Measurements from ENCODE around the gene PALLD.

PALLD gene

DNA sequence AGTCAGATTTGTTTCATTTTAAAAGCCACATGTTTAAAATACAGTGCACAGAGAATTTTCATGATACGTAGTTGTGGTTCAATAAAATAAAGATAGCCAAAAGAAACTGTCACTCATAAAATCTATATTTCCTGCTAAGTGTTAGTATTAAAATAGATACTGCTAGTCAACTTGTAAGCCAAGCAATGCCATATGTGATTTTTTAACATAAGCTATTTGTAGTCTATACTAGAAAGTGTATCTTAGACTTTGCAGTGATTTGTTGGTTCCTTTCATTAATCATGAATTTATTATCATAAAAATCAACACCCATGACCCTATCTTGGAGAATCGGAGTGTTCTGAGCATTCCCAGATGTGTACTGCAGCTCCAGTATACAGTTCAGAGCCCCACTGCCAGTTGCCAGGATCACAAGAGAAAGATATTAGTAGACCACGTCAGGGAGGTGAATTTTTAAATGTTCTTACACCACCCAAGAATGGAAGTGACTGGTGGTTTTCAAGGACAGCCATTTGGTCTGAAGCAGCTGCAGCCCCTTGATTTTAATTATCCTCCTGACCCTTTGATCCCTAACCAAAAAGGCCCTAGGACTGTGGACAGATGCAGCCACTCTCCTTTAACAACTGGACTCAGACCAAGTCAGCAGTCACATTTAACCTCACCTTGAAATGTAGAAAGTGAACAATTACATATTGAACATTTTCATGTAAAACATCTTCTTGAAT is 163.1 kb downstream of the PALLD start:
- in situ Hi-C loops (cut with MboI; ENCODE audit: low sequenced_read_pairs) = no loop called here

DNA sequence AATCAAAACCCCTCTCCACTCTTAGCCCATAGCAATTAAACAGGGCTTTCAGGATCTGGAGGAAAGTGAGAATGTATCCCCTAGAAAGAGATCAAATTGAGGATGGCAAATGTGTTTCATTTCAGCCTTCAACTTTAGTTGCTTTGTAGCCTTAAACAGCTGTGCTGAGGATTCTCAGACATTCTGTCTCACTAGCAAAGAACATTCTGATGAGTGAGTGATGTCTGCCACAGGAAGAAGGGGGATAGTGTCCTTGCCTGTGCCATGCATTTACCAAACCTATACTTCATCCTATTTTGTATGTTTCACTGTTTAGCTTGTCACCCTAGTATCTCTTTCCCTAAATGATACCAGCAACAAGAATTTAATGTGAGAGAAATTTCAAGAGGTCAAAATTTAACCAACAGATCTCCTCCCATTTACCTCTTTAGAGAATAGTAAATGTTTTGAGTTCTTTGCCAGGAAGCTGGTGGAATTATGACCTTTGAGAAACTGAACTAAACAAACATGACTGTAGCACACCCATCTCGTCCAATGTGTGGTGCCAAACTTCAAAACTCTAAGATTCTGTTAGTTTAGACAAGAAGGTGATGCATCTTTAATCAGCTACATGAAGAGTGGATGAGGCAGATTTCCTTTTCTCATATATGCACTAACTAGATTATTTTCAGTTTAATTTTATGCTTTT is 165.6 kb downstream of the PALLD start:
- in situ Hi-C loops (cut with MboI; ENCODE audit: low sequenced_read_pairs) = no loop called here

DNA sequence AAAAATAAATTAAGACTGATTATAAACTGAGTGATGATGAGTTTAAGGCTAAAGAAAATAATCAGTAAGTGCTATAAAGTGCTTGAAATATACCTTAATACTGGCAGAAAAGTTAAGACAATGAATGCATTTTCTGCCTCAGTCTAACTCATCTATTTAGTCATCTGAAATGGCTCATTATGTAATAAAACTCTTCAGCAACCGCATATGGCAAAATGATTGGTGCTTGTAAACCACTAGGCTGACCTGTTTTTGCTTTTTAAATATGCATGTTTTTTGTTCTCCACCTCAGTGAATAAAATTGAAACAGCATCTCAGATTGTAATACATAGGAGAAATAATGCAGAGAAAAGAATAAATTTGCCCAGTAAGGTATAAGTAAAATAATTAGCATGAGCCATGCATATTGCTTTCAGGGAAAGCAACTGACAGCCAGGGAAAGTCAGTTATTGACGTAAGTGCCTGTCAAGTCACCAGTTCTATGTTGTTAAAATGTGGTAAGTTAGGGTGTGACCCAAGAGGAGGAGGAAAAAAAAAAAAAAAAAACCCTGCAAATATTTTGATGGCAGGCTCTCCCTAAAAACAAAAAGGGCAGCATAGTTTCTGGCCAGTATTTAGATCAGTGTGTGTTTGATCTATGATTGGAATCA is 167.5 kb downstream of the PALLD start:
- in situ Hi-C loops (cut with MboI; ENCODE audit: low sequenced_read_pairs) = no loop called here

DNA sequence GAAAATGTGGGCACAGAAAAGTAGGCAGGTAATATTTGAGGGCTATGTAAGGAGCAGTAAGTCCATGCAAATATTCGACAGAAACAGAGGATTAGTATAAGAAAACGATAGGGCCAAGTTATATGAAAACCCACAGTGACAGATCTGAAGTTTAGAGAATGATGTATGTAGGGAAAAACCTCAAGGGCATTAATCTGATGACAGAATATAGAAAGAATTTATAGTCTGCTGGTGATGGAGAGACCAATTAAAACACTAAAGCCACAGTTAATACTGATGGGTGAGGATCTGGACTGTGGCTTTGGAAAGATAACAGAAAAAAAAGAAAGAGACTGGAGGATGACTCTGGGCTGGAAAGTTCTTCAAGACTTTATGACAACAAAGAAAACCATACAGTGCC is 169.7 kb downstream of the PALLD start:
- in situ Hi-C loops (cut with MboI; ENCODE audit: low sequenced_read_pairs) = no loop called here

DNA sequence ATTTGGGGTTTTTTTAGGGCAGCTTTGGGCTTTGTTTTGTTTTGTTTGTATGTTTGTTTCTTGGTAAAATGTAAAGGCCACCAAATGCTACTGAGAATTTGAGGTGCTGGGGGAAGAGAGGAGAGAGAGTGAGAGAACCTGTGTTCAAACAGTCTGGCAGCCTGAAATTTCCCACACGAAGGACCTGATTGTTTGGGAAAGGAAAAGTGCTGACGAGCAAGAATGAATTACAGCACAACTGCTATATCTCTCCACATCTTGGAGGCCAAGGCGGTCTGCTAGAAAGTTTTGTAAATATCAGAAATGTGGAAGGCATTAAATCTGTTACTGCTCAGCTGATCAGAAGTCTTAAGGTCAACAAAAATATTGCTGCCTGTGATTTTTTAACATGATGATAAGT is 170.5 kb downstream of the PALLD start:
- in situ Hi-C loops (cut with MboI; ENCODE audit: low sequenced_read_pairs) = no loop called here

DNA sequence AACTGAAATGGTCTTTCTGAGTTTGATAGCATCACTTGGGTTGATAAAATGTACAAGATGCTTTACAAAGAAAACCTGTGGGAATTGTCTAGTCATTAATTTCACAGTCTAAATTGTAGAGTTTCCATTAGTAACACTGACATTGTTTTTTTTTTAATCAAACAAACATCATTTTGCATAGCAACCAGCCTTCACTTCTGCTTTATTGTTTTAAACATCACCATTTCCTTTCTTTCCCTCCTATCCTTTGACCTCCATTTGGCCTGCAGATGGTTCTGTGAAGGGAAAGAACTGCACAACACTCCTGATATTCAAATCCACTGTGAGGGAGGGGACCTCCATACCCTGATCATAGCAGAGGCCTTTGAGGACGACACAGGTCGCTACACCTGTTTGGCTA is 171.1 kb downstream of the PALLD start:
- in situ Hi-C loops (cut with MboI; ENCODE audit: low sequenced_read_pairs) = no loop called here

DNA sequence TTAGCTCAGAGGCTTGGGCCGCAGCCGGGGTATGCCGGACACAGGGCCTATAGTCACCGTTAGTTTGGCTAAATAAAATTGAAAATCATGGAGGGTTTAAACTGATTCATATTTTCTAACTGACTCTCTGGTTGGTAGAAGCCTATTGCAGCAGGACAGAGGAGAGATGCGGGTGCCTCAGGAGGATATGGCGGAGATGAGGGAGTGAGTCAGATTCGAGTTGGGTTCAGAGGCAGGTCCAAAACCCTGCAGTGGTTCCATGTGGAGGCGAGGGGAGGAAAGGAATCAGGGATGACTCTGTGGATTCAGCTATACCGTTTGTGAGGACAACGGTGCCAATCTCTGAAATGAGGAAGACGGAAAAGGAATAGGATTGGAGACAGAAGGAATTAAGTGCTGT is 176.6 kb downstream of the PALLD start:
- in situ Hi-C loops (cut with MboI; ENCODE audit: low sequenced_read_pairs) = no loop called here

DNA sequence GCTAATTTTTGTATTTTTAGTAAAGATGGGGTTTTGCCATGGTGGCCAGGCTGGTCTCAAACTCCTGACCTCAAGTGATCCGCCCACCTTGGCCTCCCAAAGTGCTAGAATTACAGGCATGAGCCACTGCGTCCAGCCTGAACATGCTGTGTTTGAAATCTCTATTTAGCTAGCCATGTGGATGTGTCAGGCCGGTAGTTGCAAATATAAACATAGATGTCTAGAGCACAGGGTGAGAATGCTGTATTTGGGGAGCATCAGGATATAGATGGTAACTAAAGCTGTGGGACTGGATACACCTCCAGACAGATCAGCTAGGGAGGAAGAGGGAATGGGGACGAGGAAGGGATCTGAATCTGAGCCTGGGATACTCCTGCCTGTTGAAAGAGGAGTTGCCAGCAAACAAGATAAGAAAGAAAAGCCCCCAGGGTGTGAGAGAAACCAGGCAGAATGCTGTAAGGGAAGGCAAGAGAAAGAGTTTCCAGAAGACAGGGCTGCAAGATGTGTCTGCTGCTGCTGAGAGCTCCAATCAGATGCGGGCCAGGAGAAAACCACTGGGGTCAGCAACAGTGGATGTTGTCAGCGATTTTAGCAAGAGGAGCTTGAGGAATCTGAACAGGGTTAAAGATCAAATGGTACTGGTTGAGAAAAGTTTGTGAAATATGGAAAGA is 177.4 kb downstream of the PALLD start:
- in situ Hi-C loops (cut with MboI; ENCODE audit: low sequenced_read_pairs) = no loop called here

DNA sequence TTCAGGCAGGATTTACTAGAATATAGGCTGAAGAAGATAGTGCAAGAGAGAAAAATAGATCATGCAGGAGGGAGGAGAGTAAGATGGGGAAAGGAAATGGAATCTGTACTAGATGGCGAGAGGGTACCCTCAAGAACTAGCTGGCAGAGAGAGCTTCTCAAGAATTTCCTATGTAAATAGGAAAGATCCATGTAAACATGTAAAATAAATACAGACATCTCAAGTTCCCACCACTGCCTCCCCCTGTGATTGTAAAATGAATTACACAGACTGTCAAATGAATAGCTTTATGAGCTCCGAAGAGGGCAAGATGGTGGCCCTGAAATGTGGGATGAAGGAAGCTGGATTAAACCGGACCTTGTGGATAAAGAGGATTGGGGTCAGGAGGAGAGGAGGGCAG is 178.0 kb downstream of the PALLD start:
- in situ Hi-C loops (cut with MboI; ENCODE audit: low sequenced_read_pairs) = no loop called here

DNA sequence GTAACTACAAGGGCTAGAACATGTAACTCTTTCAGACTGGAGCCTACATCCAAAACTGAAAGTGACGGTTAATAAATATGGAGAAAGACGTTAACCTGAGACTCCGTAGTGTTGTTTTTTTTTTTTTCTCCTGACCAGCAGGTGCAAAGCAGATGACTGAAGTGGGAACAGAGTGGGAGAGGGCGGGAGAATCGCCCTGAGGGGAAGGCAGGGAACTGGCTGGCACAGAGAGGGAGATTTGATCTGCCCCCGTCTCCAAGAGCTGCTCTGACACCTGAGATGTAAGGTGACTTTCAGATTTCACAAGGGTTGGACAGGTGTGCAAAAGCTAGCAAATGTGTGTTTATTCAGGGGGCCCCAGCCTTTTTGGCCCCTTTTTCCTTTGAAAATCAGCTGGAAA is 180.2 kb downstream of the PALLD start:
- in situ Hi-C loops (cut with MboI; ENCODE audit: low sequenced_read_pairs) = no loop called here

DNA sequence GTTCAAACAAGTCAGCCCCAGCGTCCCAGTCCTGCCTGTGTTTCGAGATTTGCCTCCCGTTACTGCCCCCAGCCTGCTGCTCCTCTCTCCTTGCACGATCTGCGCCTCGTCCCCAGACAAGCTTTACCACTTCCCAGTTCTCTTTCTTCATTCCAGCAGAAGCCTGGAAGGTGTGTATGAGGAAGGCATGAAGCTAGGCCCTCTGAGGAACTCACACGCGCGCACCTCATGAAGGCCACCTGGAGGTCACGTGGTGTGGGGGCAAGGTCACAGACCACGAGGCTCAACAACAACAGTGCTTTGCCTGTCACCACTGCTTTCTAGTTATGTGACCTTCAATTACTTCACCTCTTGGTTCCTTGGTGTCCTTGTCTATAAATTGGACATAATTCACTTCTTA is 181.0 kb downstream of the PALLD start:
- in situ Hi-C loops (cut with MboI; ENCODE audit: low sequenced_read_pairs) = no loop called here

DNA sequence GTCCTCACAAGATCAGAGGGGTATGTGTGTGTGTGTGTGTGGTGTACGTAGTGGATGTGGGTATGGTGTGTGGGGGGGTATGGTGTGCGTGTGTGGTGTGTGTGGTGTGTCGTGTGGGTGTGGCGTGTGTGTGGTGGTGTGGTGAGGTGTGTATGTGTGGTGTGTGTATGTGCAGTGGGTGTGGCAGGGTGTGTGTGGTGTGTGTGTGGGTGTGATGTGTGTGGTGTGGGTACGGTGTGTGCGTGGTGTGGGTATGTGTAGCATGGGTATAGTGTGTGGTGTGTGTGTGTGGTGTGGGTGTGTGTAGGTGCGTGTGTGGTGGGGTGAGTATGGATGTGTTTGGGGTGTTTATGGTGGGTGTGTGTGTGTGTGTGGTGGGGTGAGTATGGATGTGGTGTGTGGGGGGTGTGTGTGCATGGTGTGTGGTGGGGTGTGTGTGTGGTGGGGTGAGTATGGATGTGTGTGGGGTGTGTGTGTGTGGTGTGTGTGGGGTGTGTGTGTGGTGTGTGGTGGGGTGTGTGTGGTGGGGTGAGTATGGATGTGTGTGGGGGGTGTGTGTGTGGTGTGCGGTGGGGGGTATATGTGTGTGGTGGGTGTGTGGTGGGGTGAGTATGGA is 182.0 kb downstream of the PALLD start:
- in situ Hi-C loops (cut with MboI; ENCODE audit: low sequenced_read_pairs) = no loop called here

DNA sequence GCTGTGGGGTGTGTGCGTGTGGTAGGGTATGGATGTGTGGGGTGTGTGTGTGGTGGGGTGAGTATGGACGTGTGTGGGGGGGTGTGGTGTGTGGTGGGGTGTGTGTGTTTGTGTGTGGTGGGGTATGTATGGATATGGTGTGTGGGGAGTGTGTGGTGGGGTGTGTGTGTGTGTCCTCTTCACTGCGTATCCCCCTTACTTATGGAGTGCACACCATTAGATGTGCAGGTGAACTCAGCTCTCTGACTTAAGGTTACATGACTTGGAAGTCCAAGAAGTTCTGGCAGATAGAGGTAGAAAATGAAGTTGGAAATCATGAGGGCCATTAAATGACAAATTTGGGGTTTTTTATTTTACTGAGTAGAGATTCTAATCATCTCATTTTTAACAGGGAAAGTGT is 182.5 kb downstream of the PALLD start:
- in situ Hi-C loops (cut with MboI; ENCODE audit: low sequenced_read_pairs) = no loop called here

DNA sequence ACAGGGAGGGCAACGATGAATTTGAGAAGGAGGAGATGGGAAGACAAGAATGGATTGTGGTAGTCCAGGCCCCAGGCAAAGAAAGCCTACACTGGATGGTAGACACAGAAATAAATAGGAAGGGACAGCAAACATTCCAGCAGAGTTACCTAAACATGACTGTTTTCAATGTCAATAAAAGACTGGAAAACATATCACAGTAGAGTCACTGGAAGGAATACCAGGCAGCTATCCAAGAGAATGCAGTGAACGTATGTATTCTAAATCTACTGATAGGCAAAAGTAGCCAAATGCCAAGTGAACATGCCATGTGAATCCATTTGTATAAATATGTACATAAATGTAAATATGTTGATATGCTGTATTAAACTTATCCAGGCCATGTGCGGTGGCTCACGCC is 183.0 kb downstream of the PALLD start:
- in situ Hi-C loops (cut with MboI; ENCODE audit: low sequenced_read_pairs) = no loop called here

DNA sequence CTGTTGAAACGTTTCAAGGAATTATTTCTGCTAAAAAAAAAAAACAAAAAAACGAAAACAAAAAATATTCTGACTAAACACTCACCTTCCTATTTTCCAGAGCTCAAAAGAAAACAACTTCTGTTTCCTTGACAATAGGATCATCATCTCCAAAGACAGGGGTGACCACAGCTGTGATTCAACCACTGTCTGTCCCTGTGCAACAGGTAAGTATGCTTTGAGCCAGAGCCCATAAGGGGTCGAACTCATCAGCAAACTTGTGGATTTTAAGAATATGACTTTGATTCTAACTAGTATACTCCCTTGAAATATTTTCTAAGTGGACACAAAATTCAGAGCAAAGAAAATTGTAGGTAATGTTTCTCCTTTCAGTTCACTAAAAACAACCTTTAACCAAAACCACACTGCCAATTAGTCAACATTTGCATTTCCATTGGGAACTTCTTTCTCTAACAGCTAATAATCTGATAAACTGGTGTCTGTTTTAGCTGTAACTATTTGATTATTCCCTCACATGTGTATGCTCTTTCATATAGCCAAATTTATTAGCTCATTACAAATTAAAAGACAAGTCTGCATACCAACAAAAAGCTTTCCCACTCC is 186.1 kb downstream of the PALLD start:
- in situ Hi-C loops (cut with MboI; ENCODE audit: low sequenced_read_pairs) = no loop called here

DNA sequence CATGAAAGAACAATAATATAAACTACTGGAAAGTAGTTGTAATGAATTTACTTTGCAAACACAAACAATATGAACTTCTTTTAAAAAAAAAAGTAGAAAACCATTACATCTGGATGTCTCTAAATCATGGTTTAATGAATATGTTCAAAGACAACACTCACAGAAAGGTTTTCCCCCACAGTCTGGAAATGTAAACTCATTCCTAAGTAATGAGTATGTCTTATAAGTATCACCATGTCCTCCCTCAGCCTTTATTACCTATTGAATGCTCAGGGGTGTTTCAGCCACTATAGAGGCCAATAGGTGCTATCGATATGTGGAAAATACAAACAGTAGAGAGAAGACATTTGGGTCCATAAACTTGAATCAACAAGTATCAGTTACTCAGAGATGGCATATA is 186.7 kb downstream of the PALLD start:
- in situ Hi-C loops (cut with MboI; ENCODE audit: low sequenced_read_pairs) = no loop called here

DNA sequence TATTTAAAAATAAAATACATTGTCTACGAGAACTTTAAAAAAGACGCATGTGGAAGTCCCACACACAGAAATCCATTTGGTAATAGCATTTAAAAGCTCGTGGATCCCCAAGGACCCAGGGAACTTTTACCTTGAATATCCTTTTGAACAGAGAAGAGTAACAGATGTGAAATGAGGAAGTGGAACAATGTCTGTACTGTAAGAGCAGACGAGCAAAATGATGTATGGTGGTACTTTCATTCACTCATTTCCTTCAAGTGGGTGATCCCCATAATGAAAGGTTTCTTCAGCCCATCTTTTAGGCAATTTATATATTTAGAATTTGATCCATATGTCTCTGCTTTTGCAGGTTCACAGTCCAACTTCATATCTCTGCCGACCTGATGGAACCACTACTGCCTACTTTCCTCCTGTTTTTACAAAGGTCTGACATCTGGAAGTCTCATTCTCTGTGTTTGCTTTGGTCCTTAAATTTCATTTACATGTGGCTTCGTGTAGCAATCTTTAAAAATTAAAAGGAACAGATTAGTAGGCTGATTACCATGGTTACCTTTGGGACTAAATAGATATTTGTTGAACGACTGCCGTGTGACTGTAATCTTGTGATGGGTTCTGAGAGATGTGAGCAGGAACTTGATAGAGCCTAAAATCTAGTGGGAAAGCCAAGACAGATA is 188.4 kb downstream of the PALLD start:
- in situ Hi-C loops (cut with MboI; ENCODE audit: low sequenced_read_pairs) = no loop called here

DNA sequence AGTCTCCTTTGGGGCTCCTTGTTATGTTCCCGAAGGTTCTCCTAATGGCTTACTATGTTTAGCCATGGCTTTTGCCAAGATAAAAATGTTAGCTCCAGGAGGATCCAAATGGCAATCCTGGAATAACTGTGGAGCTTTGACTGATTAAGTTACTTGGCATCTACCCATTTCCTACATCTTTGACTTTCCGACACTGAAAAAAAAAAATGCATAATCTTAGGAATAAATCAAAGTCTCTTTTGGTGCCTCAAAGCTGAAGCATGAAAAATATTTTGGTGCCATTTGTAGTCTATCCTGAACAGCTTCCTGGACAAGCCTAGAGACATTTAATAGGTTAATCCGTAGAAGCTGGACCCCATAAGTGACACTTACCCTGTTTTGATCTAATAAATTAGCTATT is 191.7 kb downstream of the PALLD start:
- in situ Hi-C loops (cut with MboI; ENCODE audit: low sequenced_read_pairs) = no loop called here

DNA sequence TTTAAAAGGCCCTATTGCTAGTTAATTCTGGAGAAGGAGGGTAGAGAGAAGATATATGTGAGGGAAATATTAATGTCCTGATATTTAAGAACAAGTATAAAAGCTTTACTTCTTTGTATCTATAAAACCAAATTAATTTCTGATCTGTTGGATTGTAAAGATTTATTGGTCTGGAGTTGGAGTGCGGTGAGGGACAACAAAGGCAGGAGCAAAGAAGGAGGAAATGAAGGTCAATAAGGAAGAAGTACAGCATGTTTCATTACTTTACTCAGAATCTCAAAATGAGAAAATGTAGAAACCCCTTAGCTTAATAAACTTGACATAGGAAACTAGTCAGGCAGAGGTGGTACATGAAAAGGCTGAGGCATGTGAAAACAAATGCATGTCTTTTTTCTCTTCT is 192.9 kb downstream of the PALLD start:
- in situ Hi-C loops (cut with MboI; ENCODE audit: low sequenced_read_pairs) = no loop called here

DNA sequence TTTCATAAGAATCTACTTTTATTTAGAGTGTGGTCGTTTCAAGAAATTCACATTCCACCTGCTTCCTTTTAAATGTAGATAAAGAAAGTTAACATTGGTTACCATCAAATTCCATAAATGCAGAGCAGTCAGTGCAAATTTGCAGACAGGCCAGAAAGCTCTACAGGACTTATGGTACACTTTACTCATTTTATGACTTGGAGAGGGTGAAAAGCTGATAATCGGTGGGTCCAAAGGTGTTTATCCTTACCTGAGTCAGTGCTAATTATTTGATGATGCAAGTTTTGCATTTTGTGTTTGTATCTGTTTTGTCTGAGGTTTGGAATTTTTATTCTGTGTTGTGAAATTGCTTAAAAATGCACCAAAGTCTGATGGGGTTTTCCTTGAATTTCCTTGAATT is 193.3 kb downstream of the PALLD start:
- in situ Hi-C loops (cut with MboI; ENCODE audit: low sequenced_read_pairs) = no loop called here

Data from hTERT RPE-1 (cell line).